Measurements from ENCODE around the gene KIZ.

- no peak for TF ChIP-seq POLR2A (IDR thresholded peaks at IDR 0.05; ENCODE audit: low read depth, low read length)
- TF ChIP-seq RAD21 (IDR thresholded peaks at IDR 0.05; ENCODE audit: low read length), result no peak
- TF ChIP-seq CTCF (conservative IDR thresholded peaks at IDR 0.05; ENCODE audit: low read depth, low read length), result no peak
- no peak for TF ChIP-seq SMC3 (IDR thresholded peaks at IDR 0.05; ENCODE audit: low read depth, low read length)
- TF ChIP-seq CEBPB (IDR thresholded peaks at IDR 0.05; ENCODE audit: low read depth, low read length), result no peak
- no peak for TF ChIP-seq MAFK (IDR thresholded peaks at IDR 0.05; ENCODE audit: low read depth, low read length)
- no peak for TF ChIP-seq CHD1 (IDR thresholded peaks at IDR 0.05; ENCODE audit: low read depth, low read length)
- TF ChIP-seq RFX5 (IDR thresholded peaks at IDR 0.05; ENCODE audit: low read depth, low read length), result no peak
- TF ChIP-seq MAZ (IDR thresholded peaks at IDR 0.05; ENCODE audit: borderline replicate concordance, low read depth, low read length), result no peak
- no peak for TF ChIP-seq USF2 (IDR thresholded peaks at IDR 0.05; ENCODE audit: low read depth, low read length)
These were observed 88.5 kb downstream of the KIZ start for GRCh38 chr20:21214431-21214830.

All from IMR-90 (cell line).